Heart left ventricle (tissue), 13 donors: ENCODE measurements around the gene PODNL1.

Source experiments
- POLR2A ChIP-seq, 2 donors: fragments of 450-650 bp; IDR thresholded peaks; one replicate each; pipeline ENCODE4 v1.6.1; 2017; ENCODE audit warnings: antibody characterized with exemption in 2 of 2, mild to moderate bottlenecking in 2 of 2, moderate library complexity in 2 of 2
- TF ChIP-seq, protein P1 (sequence below), 12 donors: fragments of 200-600 bp; sonication (generic) in 4 of 12; IDR thresholded peaks; one replicate each; pipeline versions ENCODE4 v1.5.0 to v1.8.0; 2018 to 2022; ENCODE audit warnings: antibody characterized with exemption in 12 of 12, mild to moderate bottlenecking in 5 of 12
- donor health status: ischemic (EF 13 %, LVEDD 7.1; RV severe dilation, severe dysfunction).
- donor health status: DM: no; HTN: yes; CAD: no.
- donor health status: DM: no; HTN: no; CAD: no.
- donor health status: ischemic (EF 25% LVEDD 6.9; RV normal size, moderate dysfunction).
- donor health status: ischemic (EF 25% LVEDD 5.7; RV mildly dilated, moderate dysfunction).
- donor health status: ischemic (EF 35%, LVEDD 5.7; RV mildly dilated, moderate dysfunction).
- donor health status: nonischemic (EF 11% LVEDD 7.7; RV severe dilation, severe dysfunction).
- donor health status: DM: yes; HTN: yes; CAD: no.
- donor health status: PGD.
- donor health status: ischemic (EF 29% LVEDD 5.4; RV normal size, mild dysfunction).
- donor health status: nonischemic (EF 23%, LVEDD 6.1; RV moderate dilation, normal function).

DNA sequence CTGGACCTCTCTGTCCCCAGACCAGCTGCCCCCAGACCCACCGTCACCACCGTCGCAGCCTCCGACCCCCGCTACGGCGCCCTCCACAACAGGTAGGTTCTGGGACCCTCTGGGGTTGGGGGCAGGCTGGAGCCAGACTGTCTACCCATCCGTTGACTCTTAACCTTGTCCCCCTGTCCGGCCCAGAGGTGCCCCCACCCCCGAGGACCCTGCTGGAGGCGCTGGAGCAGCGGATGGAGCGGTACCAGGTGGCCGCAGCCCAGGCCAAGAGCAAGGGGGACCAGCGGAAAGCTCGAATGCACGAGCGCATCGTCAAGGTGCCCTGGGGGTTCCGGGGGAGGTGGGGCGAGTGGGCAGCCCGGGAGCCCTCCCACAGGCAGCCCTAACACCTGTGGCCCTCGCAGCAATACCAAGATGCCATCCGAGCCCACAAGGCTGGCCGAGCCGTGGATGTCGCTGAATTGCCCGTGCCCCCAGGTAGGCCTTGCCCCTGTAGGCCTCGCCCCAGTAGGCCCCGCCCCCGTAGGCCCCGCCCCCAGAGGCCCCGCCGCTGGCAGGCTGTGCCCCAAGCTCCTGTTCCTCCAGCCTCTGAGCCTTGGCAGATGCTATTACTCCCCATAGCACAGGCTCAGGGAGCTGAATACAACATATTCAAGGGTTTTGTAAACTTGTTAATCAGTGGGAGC lies 19.3 kb downstream of the PODNL1 start:
- TF ChIP-seq, protein P1, sequence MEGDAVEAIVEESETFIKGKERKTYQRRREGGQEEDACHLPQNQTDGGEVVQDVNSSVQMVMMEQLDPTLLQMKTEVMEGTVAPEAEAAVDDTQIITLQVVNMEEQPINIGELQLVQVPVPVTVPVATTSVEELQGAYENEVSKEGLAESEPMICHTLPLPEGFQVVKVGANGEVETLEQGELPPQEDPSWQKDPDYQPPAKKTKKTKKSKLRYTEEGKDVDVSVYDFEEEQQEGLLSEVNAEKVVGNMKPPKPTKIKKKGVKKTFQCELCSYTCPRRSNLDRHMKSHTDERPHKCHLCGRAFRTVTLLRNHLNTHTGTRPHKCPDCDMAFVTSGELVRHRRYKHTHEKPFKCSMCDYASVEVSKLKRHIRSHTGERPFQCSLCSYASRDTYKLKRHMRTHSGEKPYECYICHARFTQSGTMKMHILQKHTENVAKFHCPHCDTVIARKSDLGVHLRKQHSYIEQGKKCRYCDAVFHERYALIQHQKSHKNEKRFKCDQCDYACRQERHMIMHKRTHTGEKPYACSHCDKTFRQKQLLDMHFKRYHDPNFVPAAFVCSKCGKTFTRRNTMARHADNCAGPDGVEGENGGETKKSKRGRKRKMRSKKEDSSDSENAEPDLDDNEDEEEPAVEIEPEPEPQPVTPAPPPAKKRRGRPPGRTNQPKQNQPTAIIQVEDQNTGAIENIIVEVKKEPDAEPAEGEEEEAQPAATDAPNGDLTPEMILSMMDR (IDR thresholded peaks at IDR 0.05): no peak
- no peak for TF ChIP-seq POLR2A (IDR thresholded peaks at IDR 0.05)
